Measurements from ENCODE around the gene RENBP. TPM values are rescaled to one million over a fixed set of nuclear protein-coding genes. Genes with fewer than 3 reads are reported as not detected.

RENBP gene
- total RNA-seq, 1 donor from 2014 or later: 38.7 TPM

GRCh38 chrX:153932220-153932915 lies 12.1 kb downstream of the RENBP start:
- no peak for TF ChIP-seq CTCF (IDR thresholded peaks at IDR 0.05; ENCODE audit: insufficient read depth, low read length, poor library complexity, severe bottlenecking)
- H3K36me3 ChIP-seq (ENCODE audit: control insufficient read depth, insufficient read depth, low read length): no peaks in the 10 kb centered on the region
- H3K4me3 ChIP-seq (ENCODE audit: low read depth, low read length): no peak overlapping the region
- no peak for DNase-seq (ENCODE audit: low read depth)
- H3K27me3 ChIP-seq (ENCODE audit: control insufficient read depth, insufficient read depth, low read length): no peaks in the 10 kb centered on the region

- no peaks in the 10 kb centered on the region for H3K27me3 ChIP-seq (ENCODE audit: control insufficient read depth, insufficient read depth, low read length)
- H3K4me3 ChIP-seq (ENCODE audit: low read depth, low read length): no peak overlapping the region
- TF ChIP-seq CTCF (IDR thresholded peaks at IDR 0.05; ENCODE audit: insufficient read depth, low read length, poor library complexity, severe bottlenecking): no peak
- no peaks in the 10 kb centered on the region for H3K36me3 ChIP-seq (ENCODE audit: control insufficient read depth, insufficient read depth, low read length)
- DNase-seq (ENCODE audit: low read depth): no peak
These were observed 12.7 kb downstream of the RENBP start for GRCh38 chrX:153931748-153932147.

GRCh38 chrX:153931151-153931550 lies 13.3 kb downstream of the RENBP start:
- no peak for TF ChIP-seq CTCF (IDR thresholded peaks at IDR 0.05; ENCODE audit: insufficient read depth, low read length, poor library complexity, severe bottlenecking)
- DNase-seq (ENCODE audit: low read depth): no peak
- no peak overlapping the region for H3K4me3 ChIP-seq (ENCODE audit: low read depth, low read length)
- H3K36me3 ChIP-seq (ENCODE audit: control insufficient read depth, insufficient read depth, low read length): no peaks in the 10 kb centered on the region
- no peaks in the 10 kb centered on the region for H3K27me3 ChIP-seq (ENCODE audit: control insufficient read depth, insufficient read depth, low read length)

GRCh38 chrX:153930011-153930910 lies 14.2 kb downstream of the RENBP start:
- no peak for DNase-seq (ENCODE audit: low read depth)
- H3K36me3 ChIP-seq (ENCODE audit: control insufficient read depth, insufficient read depth, low read length): no peaks in the 10 kb centered on the region
- H3K27me3 ChIP-seq (ENCODE audit: control insufficient read depth, insufficient read depth, low read length): no peaks in the 10 kb centered on the region
- H3K4me3 ChIP-seq (ENCODE audit: low read depth, low read length): no peak overlapping the region
- TF ChIP-seq CTCF (IDR thresholded peaks at IDR 0.05; ENCODE audit: insufficient read depth, low read length, poor library complexity, severe bottlenecking): no peak

- Histone ChIP-seq H3K27me3 (ENCODE audit: control insufficient read depth, insufficient read depth, low read length) (no peaks in the 10 kb centered on the region), H3K4me3 (ENCODE audit: low read depth, low read length) (no peak overlapping the region), H3K36me3 (ENCODE audit: control insufficient read depth, insufficient read depth, low read length) (no peaks in the 10 kb centered on the region)
- no peak for DNase-seq (ENCODE audit: low read depth)
- TF ChIP-seq CTCF (IDR thresholded peaks at IDR 0.05; ENCODE audit: insufficient read depth, low read length, poor library complexity, severe bottlenecking): no peak
These were observed 14.9 kb downstream of the RENBP start for GRCh38 chrX:153929576-153929975.
